Prostate gland (tissue), 2 donors: ENCODE measurements around the gene MRPS12. TPM values are rescaled to one million over a fixed set of nuclear protein-coding genes. Genes with fewer than 3 reads are reported as not detected.
"Not testable (repeated sequence)": the region's sequence is repeated elsewhere in the genome, so short reads cannot be mapped to it uniquely, and the experiment has no call there.

Experiments
- DNase-seq: peaks from one replicate; pipeline ENCODE4 v3.0.0-alpha.2; 2019; ENCODE audit warnings: low spot score
- H3K27ac ChIP-seq, 2 donors: fragments of 200-600 bp; sonication (generic); 2 replicates each; pipeline ENCODE4 v1.5.1; 2017 to 2019
- H3K27me3 ChIP-seq: fragments of 200-600 bp; sonication (generic); replicated peaks from 2 replicates; pipeline ENCODE4 v1.5.1; 2019; ENCODE audit not compliant: insufficient read depth
- H3K36me3 ChIP-seq, 2 donors: fragments of 200-600 bp; sonication (generic); 1 replicate in 1 of 2; 2 replicates in 1 of 2; pipeline versions ENCODE4 v1.5.1 to v1.8.1; 2017 to 2019
- H3K4me1 ChIP-seq: fragments of 200-600 bp; sonication (generic); replicated peaks from 2 replicates; pipeline ENCODE4 v1.5.1; 2019
- H3K4me3 ChIP-seq, 2 donors: fragments of 200-600 bp; sonication (generic); 2 replicates each; pipeline ENCODE4 v1.5.1; 2017 to 2019
- H3K9me3 ChIP-seq: fragments of 200-600 bp; sonication (generic); 2 replicates; pipeline ENCODE4 v1.5.1; 2017
- POLR2A ChIP-seq: fragments of 450-650 bp; IDR thresholded peaks from one replicate; pipeline ENCODE4 v1.6.1; 2016; ENCODE audit warnings: antibody characterized with exemption, mild to moderate bottlenecking
- POLR2AphosphoS5 ChIP-seq: sonication (generic); formaldehyde crosslinking; IDR thresholded peaks from one replicate; pipeline ENCODE4 v1.6.1; 2017; ENCODE audit warnings: antibody characterized with exemption
- WGBS: methylation state at CpG from one replicate; pipeline ENCODE4 v1.1.5; 2018; 5-methylcytosine and 5-hydroxymethylcytosine counted together
- intact Hi-C: fragments of 100-400 bp; cut with DNase I; formaldehyde crosslinking; loops from one replicate; pipeline ENCODE4 v1.14.2; 2022
- total RNA-seq, 2 donors: library from RNA; depleted of rRNA; stranded (reverse); fragments of >200 nt; gene quantifications; one replicate each; pipeline ENCODE4 v1.1.0, GENCODE V29; 2016
- TF ChIP-seq, protein P1 (sequence below), 4 experiments: fragments of 200-600 bp in 2 of 4; fragments of 450-650 bp in 2 of 4; sonication (generic) in 2 of 4; IDR thresholded peaks; 1 replicate in 3 of 4; 2 replicates in 1 of 4; pipeline ENCODE4 v1.5.1; 2016 to 2019; ENCODE audit warnings: antibody characterized with exemption in 4 of 4, mild to moderate bottlenecking in 2 of 4, moderate library complexity in 2 of 4

MRPS12 gene
- total RNA-seq, 2 donors from 2014 or later = 32.0 to 41.5 TPM

DNA sequence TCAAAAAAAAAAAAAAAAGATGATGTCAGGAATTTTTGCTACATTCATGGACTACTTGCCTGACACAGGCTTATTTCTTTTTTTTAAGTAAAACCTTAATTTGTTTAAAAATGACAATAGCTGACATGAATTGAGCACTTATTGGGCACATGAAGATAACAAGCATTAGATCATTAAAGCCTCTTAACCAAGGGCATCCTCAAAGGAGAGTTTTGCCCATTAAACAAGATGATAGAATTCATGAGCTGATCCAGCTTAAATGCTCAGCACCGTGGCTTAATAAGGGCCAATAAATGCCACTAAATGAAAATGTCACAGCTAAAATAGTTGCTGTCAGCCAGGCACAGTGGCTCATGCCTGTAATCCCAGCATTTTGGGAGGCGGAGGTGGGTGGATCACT lies 25.5 kb downstream of the MRPS12 start:
- no peaks in the 10 kb centered on the region for H3K9me3 ChIP-seq
- TF ChIP-seq POLR2A = no peak
- no peak for TF ChIP-seq POLR2AphosphoS5
- TF ChIP-seq, protein P1, sequence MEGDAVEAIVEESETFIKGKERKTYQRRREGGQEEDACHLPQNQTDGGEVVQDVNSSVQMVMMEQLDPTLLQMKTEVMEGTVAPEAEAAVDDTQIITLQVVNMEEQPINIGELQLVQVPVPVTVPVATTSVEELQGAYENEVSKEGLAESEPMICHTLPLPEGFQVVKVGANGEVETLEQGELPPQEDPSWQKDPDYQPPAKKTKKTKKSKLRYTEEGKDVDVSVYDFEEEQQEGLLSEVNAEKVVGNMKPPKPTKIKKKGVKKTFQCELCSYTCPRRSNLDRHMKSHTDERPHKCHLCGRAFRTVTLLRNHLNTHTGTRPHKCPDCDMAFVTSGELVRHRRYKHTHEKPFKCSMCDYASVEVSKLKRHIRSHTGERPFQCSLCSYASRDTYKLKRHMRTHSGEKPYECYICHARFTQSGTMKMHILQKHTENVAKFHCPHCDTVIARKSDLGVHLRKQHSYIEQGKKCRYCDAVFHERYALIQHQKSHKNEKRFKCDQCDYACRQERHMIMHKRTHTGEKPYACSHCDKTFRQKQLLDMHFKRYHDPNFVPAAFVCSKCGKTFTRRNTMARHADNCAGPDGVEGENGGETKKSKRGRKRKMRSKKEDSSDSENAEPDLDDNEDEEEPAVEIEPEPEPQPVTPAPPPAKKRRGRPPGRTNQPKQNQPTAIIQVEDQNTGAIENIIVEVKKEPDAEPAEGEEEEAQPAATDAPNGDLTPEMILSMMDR (IDR thresholded peaks at IDR 0.05) = no peak
- 72% methylated on average over 2 of the region's 2 CpGs for WGBS
- DNase-seq = no peak
- no peak overlapping the region for H3K27ac ChIP-seq
- intact Hi-C loops = no loop called here
- H3K4me1 ChIP-seq = no peaks in the 10 kb centered on the region
- H3K4me3 ChIP-seq = no peak overlapping the region
- H3K36me3 ChIP-seq = no peaks in the 10 kb centered on the region
- no peaks in the 10 kb centered on the region for H3K27me3 ChIP-seq

- no peaks in the 10 kb centered on the region for H3K9me3 ChIP-seq
- no peak for TF ChIP-seq POLR2A
- TF ChIP-seq POLR2AphosphoS5 = no peak
- TF ChIP-seq, protein P1 (IDR thresholded peaks at IDR 0.05) = no peak
Measured at GRCh38 chr19:38958301-38958700, 27.6 kb downstream of the MRPS12 start.

DNA sequence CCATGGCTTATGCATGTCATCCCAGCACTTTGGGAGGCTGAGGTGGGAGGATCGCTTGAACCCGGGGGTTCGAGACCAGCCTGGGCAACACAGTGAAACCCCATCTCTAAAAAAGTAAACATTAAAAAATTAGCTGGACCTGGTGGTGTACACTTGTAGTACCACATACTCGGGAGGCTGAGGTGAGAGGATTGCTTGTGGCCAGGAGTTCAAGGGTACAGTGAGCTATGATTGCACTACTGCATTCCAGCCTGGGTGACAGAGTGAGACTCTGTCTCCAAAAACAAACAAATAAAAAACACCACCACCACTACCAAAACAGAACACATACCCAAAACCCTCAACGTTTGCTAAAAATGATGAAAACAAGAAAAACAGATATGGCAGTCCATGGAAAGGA lies 28.9 kb downstream of the MRPS12 start:
- TF ChIP-seq, protein P1 (IDR thresholded peaks at IDR 0.05) = no peak
- TF ChIP-seq POLR2AphosphoS5 (no peak), POLR2A (no peak)
- intact Hi-C loops = loop anchor here (10.0 kb wide), 2 partner anchors 165 to 365 kb away; partner anchors contain the start of genes LRFN1 and PAK4
- H3K36me3 ChIP-seq = no peaks in the 10 kb centered on the region
- H3K9me3 ChIP-seq = no peaks in the 10 kb centered on the region
- H3K27me3 ChIP-seq = no peaks in the 10 kb centered on the region
- 78% methylated on average over 5 of the region's 5 CpGs for WGBS
- H3K4me1 ChIP-seq = no peaks in the 10 kb centered on the region
- no peak for DNase-seq
- H3K4me3 ChIP-seq = no peak overlapping the region
- H3K27ac ChIP-seq = no peak overlapping the region

More at GRCh38 chr19:38958301-38958700, 27.6 kb downstream of the MRPS12 start:
- Histone ChIP-seq H3K36me3 (no peaks in the 10 kb centered on the region), H3K27ac (no peak overlapping the region), H3K4me3 (no peak overlapping the region), H3K27me3 (no peaks in the 10 kb centered on the region), H3K4me1 (no peaks in the 10 kb centered on the region)
- 91% methylated on average over 2 of the region's 2 CpGs for WGBS
- intact Hi-C loops = no loop called here
- DNase-seq = no peak

GRCh38 chr19:38964738-38965137 lies 34.0 kb downstream of the MRPS12 start:
- no peak overlapping the region for H3K27ac ChIP-seq
- TF ChIP-seq POLR2AphosphoS5 = no peak
- TF ChIP-seq POLR2A = no peak
- TF ChIP-seq, protein P1 (IDR thresholded peaks at IDR 0.05) = no peak
- 95% methylated on average over 2 of the region's 2 CpGs for WGBS

DNA sequence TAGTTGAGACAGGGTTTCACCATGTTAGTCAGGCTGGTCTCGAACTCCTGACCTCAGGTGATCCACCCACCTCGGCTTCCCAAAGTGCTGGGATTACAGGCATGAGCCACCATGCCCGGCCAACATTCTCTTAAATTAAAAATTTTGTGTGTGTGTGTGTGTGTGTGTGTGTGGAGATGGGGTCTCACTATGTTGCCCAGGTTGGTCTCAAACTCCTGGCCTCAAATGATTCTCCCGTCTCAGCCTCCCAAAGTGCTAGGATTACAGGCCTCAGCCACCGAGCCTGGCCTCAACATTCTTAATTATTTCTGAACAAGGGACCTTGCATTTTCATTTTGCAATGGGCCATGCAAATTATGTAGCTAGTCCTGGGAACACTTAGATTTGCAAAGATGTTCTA lies 35.4 kb downstream of the MRPS12 start:
- not testable (repeated sequence) for H3K9me3 ChIP-seq, H3K27me3 ChIP-seq, H3K4me1 ChIP-seq, H3K27ac ChIP-seq, H3K36me3 ChIP-seq, DNase-seq, H3K4me3 ChIP-seq
- intact Hi-C loops = loop anchor here (10.0 kb wide), 2 partner anchors 159 to 359 kb away; partner anchors contain the start of genes LRFN1 and PAK4
- 91% methylated on average over 5 of the region's 5 CpGs for WGBS

More at GRCh38 chr19:38964738-38965137, 34.0 kb downstream of the MRPS12 start:
- Histone ChIP-seq H3K4me3 (no peak overlapping the region), H3K36me3 (no peaks in the 10 kb centered on the region), H3K4me1 (no peaks in the 10 kb centered on the region), H3K9me3 (no peaks in the 10 kb centered on the region), H3K27me3 (no peaks in the 10 kb centered on the region)
- DNase-seq = no peak
- intact Hi-C loops = loop anchor here (10.0 kb wide), 2 partner anchors 160 to 360 kb away; partner anchors contain the start of genes LRFN1 and PAK4
